Coronary artery (tissue), 2 donors: Measurements from ENCODE around the gene SCRT2.

Experiments used
- DNase-seq: peaks from one replicate; pipeline ENCODE4 v3.0.0-alpha.2; 2017; ENCODE audit warnings: low spot score
- H3K27ac ChIP-seq, 2 donors: fragments of 200-600 bp; sonication (generic); one replicate each; pipeline ENCODE4 v1.5.1; 2016 to 2019
- H3K4me3 ChIP-seq: fragments of 200-600 bp; sonication (generic); 2 replicates; pipeline ENCODE4 v1.5.1; 2016; ENCODE audit warnings: mild to moderate bottlenecking, moderate library complexity
- TF ChIP-seq, protein P1 (sequence below): fragments of 200-600 bp; sonication (generic); IDR thresholded peaks from one replicate; pipeline ENCODE4 v1.5.1; 2019; ENCODE audit warnings: antibody characterized with exemption

SCRT2 gene

DNA sequence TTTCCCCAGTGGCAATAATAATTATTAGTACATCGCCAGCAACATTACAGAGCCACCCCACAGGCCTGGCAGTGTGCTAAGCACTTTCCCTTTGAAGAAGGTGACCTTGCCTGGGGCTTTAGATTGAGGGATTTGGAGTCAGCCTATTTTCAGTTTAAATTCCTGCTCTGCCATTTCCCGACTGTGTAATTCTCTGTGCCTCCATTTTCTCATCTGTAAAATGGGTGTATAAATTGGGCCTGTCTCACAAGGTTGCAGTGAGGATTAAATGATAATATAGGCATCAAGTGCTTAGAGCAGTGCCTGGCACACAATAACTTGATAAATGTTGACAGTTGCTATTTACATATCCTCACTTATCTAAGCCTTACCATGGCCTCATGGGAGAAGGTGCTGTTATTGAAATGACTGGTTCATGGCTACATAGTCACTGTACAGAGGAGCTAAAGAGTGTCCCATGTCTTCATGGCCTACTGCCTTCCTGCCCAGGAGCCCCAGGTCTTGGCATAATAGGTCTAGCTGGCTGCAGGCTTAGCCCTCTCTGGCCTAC lies 5.1 kb upstream of the SCRT2 start:
- TF ChIP-seq, protein P1, sequence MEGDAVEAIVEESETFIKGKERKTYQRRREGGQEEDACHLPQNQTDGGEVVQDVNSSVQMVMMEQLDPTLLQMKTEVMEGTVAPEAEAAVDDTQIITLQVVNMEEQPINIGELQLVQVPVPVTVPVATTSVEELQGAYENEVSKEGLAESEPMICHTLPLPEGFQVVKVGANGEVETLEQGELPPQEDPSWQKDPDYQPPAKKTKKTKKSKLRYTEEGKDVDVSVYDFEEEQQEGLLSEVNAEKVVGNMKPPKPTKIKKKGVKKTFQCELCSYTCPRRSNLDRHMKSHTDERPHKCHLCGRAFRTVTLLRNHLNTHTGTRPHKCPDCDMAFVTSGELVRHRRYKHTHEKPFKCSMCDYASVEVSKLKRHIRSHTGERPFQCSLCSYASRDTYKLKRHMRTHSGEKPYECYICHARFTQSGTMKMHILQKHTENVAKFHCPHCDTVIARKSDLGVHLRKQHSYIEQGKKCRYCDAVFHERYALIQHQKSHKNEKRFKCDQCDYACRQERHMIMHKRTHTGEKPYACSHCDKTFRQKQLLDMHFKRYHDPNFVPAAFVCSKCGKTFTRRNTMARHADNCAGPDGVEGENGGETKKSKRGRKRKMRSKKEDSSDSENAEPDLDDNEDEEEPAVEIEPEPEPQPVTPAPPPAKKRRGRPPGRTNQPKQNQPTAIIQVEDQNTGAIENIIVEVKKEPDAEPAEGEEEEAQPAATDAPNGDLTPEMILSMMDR = no peak

GRCh38 chr20:677957-678356 lies 2.4 kb upstream of the SCRT2 start:
- TF ChIP-seq, protein P1 = no peak
- Histone ChIP-seq H3K27ac (no peak overlapping the region), H3K4me3 (no peak overlapping the region)
- no peak for DNase-seq

More for the DNA sequence above, 5.1 kb upstream of the SCRT2 start:
- no peak overlapping the region for H3K4me3 ChIP-seq
- H3K27ac ChIP-seq = no peak overlapping the region
- DNase-seq = no peak

GRCh38 chr20:676967-677366 lies 1.4 kb upstream of the SCRT2 start:
- no peak overlapping the region for H3K4me3 ChIP-seq
- DNase-seq = no peak
- H3K27ac ChIP-seq = no peak overlapping the region
- TF ChIP-seq, protein P1 = no peak

DNA sequence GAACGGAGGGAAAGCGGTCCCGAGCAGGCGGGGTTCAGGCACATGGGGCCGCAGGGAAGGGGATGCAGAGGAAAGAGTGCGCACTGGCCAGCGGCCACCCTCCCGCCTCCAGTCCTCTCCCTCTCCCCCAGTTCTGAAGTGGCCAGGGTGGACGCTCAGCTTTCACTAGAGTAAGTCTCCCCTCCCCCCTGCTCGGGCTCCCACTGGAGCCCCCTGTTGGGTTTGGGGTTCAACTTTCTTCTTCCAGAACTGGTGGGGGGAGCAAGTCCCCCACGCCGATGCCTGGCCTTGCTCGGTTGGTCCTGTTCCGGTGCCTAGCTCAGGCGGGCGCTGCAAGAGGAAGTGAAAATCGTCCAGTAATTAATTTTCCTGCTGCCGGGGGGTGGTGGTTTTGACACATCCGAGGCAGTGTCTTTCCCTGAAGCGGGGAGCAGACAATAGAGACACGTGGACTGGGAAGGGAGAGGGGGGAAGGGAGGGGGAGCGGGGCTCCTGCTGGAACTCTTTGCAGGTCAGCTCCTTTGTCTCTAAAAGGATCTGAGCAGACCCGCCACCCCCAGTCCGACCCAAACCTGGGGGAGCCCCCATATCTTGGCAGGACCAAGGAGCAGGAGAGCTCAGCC lies 824 bp upstream of the SCRT2 start:
- TF ChIP-seq, protein P1 = no peak
- no peak for DNase-seq
- Histone ChIP-seq H3K4me3 (no peak overlapping the region), H3K27ac (no peak overlapping the region)

DNA sequence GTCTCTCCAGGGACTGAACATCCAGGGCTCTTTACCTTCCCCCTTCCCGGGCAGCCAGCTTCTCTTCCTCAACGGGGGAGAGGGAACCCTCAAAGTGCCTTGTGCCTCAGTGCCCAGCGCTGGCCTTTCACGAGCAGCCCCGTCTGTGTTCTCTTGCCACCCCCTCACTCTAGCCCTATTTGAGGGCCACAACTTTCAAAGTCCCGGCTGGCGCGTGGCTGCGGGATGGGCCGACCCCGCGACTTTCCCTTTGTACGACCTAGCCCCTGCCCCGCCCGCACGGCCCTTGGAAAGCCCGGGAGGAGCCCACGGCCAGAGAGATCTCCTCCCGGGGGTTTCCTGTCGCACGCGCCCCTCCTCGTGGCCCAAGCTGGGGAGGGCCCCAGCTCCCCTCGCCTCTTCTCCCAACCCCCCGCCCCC lies 559 bp downstream of the SCRT2 start:
- H3K4me3 ChIP-seq = peak overlapping the region; percentile 54
- no peak for DNase-seq
- TF ChIP-seq, protein P1 = no peak

GRCh38 chr20:673603-674001 lies 2.0 kb downstream of the SCRT2 start:
- TF ChIP-seq, protein P1 = no peak
- H3K4me3 ChIP-seq = no peak overlapping the region
- no peak overlapping the region for H3K27ac ChIP-seq
- no peak for DNase-seq

More for the DNA sequence above, 559 bp downstream of the SCRT2 start:
- H3K27ac ChIP-seq = no peak overlapping the region

GRCh38 chr20:672963-673602 lies 2.5 kb downstream of the SCRT2 start:
- no peak overlapping the region for H3K4me3 ChIP-seq
- TF ChIP-seq, protein P1 = no peak
- DNase-seq = no peak
- no peak overlapping the region for H3K27ac ChIP-seq
